ENCODE data around the gene C19orf53. TPM values are rescaled to one million over a fixed set of nuclear protein-coding genes. Genes with fewer than 3 reads are reported as not detected.
"Not testable (repeated sequence)": the region's sequence is repeated elsewhere in the genome, so short reads cannot be mapped to it uniquely, and the experiment has no call there.

Gene C19orf53
- total RNA-seq, 1 experiment from 2014 or later, result 66.4 TPM

- Mint-ChIP-seq H3K4me3 (ENCODE audit: low read depth, unreplicated experiment) (no peak overlapping the region), H3K9me3 (ENCODE audit: low read depth, unreplicated experiment) (no peaks in the 10 kb centered on the region), H3K36me3 (ENCODE audit: insufficient read depth, unreplicated experiment) (peaks cover 25% of the 10 kb centered on the region), H3K27ac (ENCODE audit: unreplicated experiment) (no peak overlapping the region), H3K4me1 (ENCODE audit: low read depth, unreplicated experiment) (peaks cover 8% of the 10 kb centered on the region), H3K27me3 (ENCODE audit: unreplicated experiment) (no peaks in the 10 kb centered on the region)
- CTCF ChIA-PET, result no interaction called here
- intact Hi-C loops (cut with micrococcal nuclease; ENCODE audit: unreplicated experiment), result no loop called here
- no peak for DNase-seq
- no peak for TF ChIP-seq CTCF (IDR thresholded peaks at IDR 0.05; ENCODE audit: unreplicated experiment)
- BruUV-seq (replicated peaks), result no TSS peak
Measured at GRCh38 chr19:13778847-13779246, 4.6 kb downstream of the C19orf53 start.

- H3K36me3 Mint-ChIP-seq (ENCODE audit: insufficient read depth, unreplicated experiment), result peaks cover 16% of the 10 kb centered on the region
- H3K4me3 Mint-ChIP-seq (ENCODE audit: low read depth, unreplicated experiment); H3K27me3 Mint-ChIP-seq (ENCODE audit: unreplicated experiment); intact Hi-C loops (cut with micrococcal nuclease; ENCODE audit: unreplicated experiment); DNase-seq; CTCF ChIA-PET; BruUV-seq (replicated peaks); H3K4me1 Mint-ChIP-seq (ENCODE audit: low read depth, unreplicated experiment); H3K9me3 Mint-ChIP-seq (ENCODE audit: low read depth, unreplicated experiment); H3K27ac Mint-ChIP-seq (ENCODE audit: unreplicated experiment): not testable (repeated sequence)
Measured at GRCh38 chr19:13779794-13780193, 5.5 kb downstream of the C19orf53 start.

GRCh38 chr19:13781547-13781946, 7.3 kb downstream of the C19orf53 start:
- DNase-seq, result peak; percentile 53
- TF ChIP-seq CTCF (IDR thresholded peaks at IDR 0.05; ENCODE audit: unreplicated experiment), result no peak
- no TSS peak for BruUV-seq (replicated peaks)
- H3K9me3 Mint-ChIP-seq (ENCODE audit: low read depth, unreplicated experiment), result no peaks in the 10 kb centered on the region
- intact Hi-C loops (cut with micrococcal nuclease; ENCODE audit: unreplicated experiment), result no loop called here
- H3K4me3 Mint-ChIP-seq (ENCODE audit: low read depth, unreplicated experiment), result no peak overlapping the region
- H3K27ac Mint-ChIP-seq (ENCODE audit: unreplicated experiment), result no peak overlapping the region
- CTCF ChIA-PET, result no interaction called here
- H3K36me3 Mint-ChIP-seq (ENCODE audit: insufficient read depth, unreplicated experiment), result peaks cover 4% of the 10 kb centered on the region
- peaks cover 8% of the 10 kb centered on the region for H3K4me1 Mint-ChIP-seq (ENCODE audit: low read depth, unreplicated experiment)
- H3K27me3 Mint-ChIP-seq (ENCODE audit: unreplicated experiment), result no peaks in the 10 kb centered on the region

- intact Hi-C loops (cut with micrococcal nuclease; ENCODE audit: unreplicated experiment), result no loop called here
- no peak overlapping the region for H3K27ac Mint-ChIP-seq (ENCODE audit: unreplicated experiment)
- no TSS peak for BruUV-seq (replicated peaks)
- H3K9me3 Mint-ChIP-seq (ENCODE audit: low read depth, unreplicated experiment), result no peaks in the 10 kb centered on the region
- no peak for DNase-seq
- TF ChIP-seq CTCF (IDR thresholded peaks at IDR 0.05; ENCODE audit: unreplicated experiment), result no peak
- no peak overlapping the region for H3K4me3 Mint-ChIP-seq (ENCODE audit: low read depth, unreplicated experiment)
- CTCF ChIA-PET, result no interaction called here
- peaks cover 11% of the 10 kb centered on the region for H3K4me1 Mint-ChIP-seq (ENCODE audit: low read depth, unreplicated experiment)
- H3K27me3 Mint-ChIP-seq (ENCODE audit: unreplicated experiment), result no peaks in the 10 kb centered on the region
- no peaks in the 10 kb centered on the region for H3K36me3 Mint-ChIP-seq (ENCODE audit: insufficient read depth, unreplicated experiment)
Measured at GRCh38 chr19:13782537-13782936, 8.3 kb downstream of the C19orf53 start.

- TF ChIP-seq CTCF (IDR thresholded peaks at IDR 0.05; ENCODE audit: unreplicated experiment), result no peak
- H3K27me3 Mint-ChIP-seq (ENCODE audit: unreplicated experiment), result no peaks in the 10 kb centered on the region
- peaks cover 16% of the 10 kb centered on the region for H3K4me1 Mint-ChIP-seq (ENCODE audit: low read depth, unreplicated experiment)
- no peak for DNase-seq
- no peaks in the 10 kb centered on the region for H3K36me3 Mint-ChIP-seq (ENCODE audit: insufficient read depth, unreplicated experiment)
- H3K4me3 Mint-ChIP-seq (ENCODE audit: low read depth, unreplicated experiment), result no peak overlapping the region
- intact Hi-C loops (cut with micrococcal nuclease; ENCODE audit: unreplicated experiment), result no loop called here
- H3K9me3 Mint-ChIP-seq (ENCODE audit: low read depth, unreplicated experiment), result no peaks in the 10 kb centered on the region
- no TSS peak for BruUV-seq (replicated peaks)
- CTCF ChIA-PET, result interaction anchor here (0.9 to 1.2 kb wide), 4 partner anchors 14 to 78 kb away, joined by 3 to 6 read pairs (median 4); no protein-coding TSS in a partner anchor
- H3K27ac Mint-ChIP-seq (ENCODE audit: unreplicated experiment), result no peak overlapping the region
Measured at GRCh38 chr19:13783565-13784500, 9.6 kb downstream of the C19orf53 start.

Measured in Calu3 (cell line).